EL (cell line): Measurements from ENCODE around the gene TSPAN3.
A peak's percentile ranks its signal among the peaks of the same experiment; 100 is the strongest.

Source experiments
- DNase-seq: peaks from one replicate; pipeline ENCODE4 v3.0.0-alpha.2; 2016

TSPAN3 gene

DNA sequence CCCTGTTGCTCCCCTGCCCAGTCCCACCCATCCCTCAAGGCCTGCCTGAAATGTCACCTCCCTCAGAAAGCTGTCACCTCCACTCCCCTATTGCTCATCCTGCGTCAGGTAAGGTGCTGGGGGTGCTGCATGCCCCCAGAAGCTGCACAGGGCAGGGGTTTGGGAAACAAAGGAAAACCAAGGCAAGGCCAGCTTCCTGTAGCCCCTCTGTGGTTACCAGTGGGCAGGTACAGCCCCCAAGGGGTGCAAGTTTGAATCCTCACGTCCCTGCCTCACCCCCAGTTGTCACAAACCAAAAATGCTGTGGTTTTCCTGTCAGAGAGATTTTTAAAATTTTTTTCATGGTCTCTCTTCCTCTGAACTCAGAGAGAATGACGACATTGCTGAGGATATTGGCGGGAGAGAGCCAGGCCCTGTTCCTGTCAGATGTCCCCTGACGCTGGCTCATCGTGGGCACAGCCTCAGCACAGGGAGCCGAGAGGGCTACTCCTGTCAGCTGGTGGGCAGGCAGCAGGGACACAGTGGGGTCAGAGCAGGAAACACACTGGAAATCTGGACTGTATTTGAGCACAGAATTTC lies 49.0 kb downstream of the TSPAN3 start:
- DNase-seq: peak; percentile 90

DNA sequence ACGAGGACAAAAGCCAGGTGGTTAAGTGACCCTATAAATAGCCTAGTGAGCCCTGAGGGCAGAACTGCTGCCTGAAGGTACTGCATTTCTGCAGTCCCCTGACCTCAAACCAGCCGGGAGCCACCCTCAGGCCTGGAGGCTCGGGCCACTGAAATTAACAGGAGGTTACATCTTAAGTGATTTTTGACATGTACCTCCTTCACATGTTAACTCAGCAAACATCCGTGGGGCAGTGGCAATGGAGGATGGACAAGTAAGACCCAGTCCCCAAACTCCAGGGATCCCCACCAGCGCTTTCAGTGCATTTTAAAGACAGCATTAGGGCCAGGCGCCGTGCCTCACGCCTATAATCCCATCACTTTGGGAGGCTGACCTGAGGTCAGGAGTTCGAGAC lies 49.8 kb downstream of the TSPAN3 start:
- no peak for DNase-seq

DNA sequence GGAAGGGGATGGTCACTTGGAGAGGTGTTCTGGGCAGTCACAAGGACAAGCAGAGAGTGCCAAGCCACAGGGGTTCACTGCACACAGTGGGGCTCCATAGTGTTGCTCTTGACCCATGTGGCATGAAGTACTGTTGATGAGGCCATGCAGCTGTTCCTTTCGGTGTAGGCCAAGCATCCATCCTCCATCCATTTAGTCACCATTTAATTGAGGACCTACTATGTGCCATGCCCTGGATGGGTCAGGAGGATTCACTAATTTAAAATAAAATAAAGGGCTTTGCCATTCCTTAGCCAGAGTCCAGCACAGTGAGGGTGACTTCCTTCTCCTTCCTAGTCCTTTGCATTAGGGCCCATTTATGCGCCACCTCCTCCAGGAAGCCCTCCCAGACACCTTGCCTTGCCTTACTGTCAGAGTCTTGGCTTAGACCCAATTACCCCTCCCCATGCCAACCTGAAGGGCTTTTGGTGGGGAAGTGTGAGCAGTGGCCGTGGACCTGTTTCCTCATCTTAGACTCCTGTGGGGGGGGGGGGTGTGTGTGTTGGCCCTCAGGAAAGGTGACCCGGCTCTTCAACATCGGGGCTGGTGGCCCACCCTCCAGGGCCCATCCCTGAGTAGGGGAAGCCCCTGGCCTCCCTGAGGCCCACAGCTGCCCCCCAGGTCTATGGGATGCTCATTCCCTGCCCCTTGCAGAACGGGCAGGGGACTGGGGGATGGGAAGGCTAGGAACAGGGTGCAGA lies 50.4 kb downstream of the TSPAN3 start:
- DNase-seq: no peak

DNA sequence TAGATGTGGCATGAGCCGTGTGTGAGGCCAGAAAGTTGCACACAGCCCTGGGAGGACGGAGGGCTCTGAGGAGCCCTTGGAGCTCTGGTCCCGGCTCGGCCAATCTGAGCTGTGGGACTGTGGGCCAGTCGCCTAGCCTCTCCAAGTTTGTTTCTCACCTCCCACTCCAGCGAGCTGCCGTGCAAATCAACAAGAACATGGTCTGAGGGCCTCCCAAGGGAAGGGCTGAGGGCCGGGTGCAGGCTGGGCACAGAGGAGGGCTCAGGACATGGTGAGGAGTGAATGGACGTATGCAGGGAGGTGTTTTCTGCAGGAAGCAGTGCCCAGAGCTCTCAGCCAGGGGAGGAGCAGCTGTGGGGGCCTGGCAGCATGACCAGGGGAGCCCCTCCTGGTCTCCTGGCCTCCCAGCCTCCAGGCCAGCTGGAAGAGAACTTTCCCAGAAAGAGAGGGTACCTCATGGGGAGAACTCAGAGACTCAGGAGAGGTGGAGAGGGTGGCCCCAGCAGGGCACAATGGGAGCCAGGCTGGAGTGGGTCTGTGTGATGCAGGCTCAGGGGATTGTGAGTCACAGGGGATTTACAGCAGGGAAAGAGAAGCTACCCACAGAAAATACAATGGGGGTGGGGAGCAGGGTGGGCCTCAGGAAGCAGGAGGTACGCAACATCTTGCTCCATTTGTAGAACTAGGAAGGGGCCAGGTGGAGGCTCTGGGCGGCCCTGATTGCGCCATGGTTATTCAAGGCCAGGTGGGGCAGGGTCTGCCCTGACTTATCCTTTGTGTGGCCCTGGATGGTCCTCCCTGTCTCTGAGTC lies 51.2 kb downstream of the TSPAN3 start:
- DNase-seq: peak; percentile 47

DNA sequence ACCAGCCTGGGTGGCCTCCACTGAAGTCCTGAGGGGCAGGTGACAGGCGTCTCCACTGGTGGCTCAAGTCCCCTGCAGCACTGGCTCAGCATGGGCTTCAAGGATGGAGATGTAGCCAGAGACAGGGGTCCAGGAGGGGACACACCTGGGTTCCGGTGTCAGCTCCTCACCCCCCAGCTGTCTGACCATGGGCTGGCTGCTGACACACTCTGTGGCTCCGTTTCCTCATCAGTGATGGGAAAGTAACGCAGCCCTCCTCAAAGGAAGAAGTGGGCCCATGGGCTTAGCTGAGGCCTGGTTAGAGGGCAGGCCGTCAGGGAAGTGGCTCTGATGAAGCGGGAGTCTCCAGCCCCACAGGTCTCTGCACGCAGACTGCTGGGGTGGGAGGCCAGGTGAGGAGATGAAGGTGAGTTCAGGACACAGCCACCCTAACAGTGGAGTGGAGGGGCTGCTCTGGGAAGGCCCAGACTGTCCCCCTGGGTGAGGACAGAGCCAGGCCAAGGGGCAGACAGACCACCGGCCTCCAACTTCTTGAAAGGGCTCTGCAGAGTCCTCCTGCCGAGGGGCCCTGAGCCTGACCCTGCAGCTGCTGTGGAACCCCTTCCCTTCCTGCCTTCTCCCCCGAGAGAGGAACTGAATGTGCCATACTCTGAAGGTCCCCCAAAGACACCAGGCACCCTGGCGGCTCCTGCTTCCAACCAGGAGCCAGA lies 52.0 kb downstream of the TSPAN3 start:
- no peak for DNase-seq

DNA sequence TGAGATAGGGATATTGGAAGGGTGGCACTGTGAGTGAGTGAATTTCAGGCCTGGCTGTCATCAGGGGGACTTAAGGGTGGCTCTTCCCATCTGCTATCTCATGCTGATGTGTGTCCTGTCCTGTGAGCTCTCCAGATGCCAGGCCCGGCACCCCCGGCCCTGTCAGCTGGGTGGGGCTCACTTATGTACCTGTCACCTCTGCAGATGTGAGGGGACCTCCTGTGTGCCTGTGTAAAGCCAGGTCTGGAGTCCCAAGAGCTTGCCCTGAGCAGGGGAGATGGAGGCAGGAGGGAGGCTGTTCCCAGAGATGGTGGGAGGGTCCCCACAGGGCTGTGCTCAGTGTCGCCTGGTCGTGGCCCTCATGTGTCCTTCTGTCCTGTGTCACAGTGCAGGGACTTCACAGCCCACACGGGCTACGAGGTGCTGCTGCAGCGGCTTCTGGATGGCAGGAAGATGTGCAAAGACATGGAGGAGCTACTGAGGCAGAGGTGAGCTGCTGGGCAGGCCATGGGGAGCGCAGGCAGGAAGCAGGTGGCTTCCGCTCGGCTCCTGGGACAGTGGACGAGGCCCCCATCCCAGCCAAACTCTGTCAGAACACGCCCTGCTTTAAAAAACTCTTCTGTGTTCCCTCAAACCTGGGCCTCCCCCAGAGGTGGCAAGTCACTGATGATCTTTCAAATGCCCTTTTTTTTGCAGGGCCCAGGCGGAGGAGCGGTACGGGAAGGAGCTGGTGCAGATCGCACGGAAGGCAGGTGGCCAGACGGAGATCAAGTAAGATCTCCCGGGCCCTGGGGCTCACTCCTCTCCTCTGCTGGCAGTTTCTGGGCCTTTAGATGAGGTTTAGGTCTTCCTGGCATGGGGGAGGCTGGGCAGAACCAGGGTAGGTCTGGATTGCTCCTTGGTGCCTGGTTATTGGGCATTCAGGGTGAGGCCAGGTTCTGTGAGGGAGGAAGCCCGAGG lies 52.9 kb downstream of the TSPAN3 start:
- no peak for DNase-seq

DNA sequence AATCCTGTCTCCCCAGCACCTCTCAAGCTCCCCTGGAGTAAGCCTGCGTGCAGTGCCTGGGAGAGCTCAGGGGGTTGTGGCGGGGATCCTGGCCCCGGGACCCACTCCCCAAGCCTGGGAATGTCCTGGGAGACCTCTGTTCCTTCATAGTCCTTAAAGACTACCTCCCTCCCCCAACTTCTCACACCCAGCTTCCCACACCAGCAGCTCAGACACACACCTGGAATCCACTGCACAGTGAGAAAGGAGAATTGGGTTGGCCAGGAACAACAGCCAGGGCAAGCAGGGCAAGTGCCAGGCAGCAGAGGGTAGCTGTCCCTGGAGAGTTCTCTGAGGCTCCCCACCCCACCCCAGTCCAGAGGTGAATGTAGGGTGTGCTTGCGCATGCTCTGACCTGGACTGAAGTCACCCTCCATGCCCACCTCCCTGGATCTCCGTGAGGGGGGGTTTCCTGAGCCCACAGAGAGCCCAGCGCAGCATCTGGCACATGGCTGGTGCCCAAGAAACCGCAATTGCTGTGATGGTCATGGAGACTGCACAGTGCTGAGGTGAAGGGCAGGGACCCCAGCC lies 53.7 kb downstream of the TSPAN3 start:
- no peak for DNase-seq

DNA sequence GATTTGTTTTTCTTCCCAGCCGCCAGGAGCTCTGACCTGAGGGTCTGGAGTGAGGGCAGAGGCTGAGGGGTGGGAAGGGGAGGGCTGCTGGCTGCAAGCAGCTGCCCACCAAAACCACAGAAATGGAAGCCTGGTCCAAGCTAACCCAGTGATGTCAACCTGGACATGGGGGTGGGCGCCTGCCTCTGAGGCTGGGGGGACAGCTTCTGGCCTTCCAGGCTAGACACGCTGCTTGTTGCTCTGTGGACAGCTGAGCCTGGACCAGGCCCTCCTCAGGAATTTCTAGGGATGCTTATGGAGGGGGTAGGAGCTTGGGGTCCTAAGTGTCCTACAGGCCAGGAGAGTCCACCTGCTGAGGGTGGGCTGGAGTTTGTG lies 54.6 kb downstream of the TSPAN3 start:
- DNase-seq: no peak

DNA sequence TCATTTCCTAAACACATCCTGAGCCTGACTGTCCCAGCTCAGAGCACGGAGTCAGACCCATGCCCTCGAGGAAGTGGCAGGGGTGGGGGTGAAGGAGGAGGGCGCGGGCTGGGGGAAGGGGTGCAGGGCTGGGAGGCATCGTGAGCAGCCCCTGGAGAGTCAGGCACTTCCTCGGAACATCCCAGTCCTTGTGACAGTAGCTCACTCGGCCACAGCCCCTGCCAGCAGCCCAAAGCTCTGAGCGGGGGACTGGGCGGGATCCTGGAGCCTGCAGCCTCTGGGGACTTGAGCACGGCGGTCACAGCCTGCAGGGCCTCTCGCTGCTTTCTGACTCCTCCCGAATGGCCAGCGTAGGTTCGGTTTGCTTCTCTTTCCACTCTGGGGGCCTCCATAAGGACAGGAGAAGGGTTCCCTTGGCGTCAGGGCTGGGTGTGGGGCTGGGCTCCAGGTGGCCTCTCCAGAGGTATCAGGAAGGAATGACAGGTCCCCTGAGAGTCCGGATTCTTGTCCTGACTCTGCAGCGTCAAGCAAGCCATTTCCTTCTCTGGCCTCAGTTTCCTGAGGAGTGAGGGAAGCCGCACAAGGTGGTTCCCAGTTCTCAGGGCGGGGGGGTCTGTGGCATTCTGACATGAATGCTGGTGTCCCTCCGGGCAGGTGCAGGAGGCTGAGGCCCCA lies 55.1 kb downstream of the TSPAN3 start:
- DNase-seq: no peak

DNA sequence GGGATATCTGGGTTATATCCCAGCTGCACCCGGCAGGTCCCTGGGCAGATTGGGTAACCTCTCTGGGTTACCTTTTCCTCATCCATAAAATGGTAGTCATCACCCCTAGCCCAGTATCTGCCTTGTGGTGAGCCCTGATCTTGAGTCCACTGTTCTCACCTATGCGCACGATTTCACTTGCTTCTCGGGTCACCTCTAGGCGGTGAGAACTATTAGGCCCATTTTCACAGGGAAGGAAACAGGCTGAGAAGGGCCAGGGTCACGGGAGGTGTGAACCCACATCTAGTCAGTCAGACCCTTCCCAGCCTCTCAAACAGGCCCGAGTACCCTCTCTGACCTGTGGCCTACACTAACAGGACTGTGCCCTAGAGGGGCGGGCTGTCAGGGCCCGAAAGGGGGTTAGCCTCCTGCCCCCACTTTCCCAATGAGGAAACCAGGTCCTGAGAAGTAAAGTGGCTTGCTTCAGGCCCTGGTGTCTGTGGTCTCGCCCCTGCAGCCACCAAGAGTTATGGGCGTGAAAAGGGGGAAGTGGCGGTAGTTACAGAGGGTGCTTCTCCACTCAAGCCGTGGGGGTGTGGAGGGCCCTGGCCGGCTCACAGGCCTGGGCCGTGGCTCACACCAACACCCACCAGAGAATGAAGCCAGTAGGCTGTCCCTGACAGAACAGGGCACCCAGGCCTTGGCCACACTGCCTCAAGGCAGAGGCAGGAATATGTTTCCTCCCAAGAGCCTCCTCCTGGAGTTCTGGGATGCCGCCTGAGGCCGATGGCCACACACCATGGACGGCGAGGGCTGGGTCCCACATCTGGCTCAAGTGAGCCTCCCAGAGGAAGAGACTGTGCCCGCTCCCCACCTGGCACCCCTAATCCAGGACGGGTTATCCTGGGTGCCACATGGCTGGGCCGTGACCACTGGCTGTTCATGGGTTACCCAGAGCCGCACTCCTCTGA lies 56.5 kb downstream of the TSPAN3 start:
- no peak for DNase-seq

DNA sequence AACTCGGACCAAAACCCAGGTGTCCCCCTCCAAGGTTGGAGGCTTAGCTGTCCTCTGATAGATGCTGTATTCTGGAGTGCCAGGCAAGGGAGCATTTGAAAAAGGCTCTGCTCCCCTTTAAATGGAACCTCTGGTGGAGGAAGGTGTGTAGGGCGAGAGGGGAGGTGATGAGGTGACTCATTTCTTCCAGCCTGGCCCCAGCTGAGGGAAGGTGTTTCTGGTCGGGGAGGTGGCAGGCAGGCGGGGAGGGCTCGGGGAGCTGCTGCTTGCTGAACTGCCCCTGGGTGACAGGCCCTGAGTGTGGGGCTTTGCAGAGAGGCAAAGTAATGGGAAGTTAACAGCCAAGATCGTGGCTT lies 57.2 kb downstream of the TSPAN3 start:
- no peak for DNase-seq

DNA sequence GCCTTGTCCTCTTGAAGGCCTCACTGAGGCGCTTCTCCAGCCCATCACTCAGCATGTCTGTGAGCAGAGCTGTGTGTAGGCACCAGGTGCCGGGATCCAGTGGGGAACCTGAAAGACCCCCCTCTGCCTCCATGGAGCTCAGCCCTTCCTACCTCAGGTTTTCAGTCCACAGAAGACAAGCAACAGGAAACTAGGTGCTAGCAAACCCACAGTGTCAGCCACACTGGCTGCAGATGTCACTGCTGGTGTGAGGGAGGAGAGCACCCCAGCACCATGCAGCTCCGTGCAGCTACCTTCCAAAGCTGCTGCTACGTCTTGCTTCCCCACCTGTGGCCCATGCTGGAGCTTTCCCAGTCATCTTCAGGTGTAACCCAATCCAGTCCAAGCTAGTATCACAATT lies 58.0 kb downstream of the TSPAN3 start:
- no peak for DNase-seq

DNA sequence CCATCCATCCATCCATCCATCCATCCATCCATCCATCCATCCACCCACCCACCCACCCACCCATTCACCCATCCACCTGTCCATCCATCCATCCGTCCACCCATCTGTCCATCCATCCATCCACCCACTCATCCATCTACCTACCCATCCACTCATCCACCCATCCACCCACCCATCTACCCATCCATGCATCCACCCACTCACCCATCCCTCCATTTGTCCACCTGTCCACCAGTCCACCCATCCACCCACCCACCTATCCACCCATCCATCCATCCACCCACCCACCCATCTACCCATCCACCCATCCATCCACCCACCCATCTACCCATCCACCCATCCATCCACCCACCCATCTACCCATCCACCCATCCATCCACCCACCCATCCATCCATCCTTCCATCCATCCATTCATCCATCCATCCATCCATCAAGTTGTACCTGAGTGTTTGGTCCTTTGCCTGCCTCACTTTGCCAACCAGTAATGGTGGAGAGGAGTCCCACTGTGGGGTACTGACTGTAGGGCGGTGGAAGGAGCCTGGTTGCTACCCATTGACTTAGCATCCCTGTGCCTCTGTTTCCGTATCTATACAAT lies 58.7 kb downstream of the TSPAN3 start:
- no peak for DNase-seq

DNA sequence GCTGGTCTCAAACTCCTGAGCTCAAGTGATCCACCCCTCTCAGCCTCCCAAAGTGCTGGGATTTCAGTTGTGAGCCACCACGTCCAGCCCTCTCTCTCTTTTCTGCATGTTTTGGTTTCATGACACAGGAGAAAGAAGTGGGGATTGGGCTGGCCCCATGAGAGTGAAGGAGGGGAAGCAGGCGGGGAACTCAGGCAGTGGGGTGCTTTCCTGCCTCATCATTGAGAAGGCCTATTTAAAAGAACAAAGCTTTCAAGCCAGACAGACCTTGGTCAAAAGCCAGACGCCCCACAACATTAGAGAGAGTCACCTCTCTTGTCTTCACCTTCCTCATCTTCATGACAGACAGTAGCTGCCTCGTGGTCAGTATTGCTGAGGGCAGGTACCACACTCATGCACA lies 60.1 kb downstream of the TSPAN3 start:
- DNase-seq: no peak

DNA sequence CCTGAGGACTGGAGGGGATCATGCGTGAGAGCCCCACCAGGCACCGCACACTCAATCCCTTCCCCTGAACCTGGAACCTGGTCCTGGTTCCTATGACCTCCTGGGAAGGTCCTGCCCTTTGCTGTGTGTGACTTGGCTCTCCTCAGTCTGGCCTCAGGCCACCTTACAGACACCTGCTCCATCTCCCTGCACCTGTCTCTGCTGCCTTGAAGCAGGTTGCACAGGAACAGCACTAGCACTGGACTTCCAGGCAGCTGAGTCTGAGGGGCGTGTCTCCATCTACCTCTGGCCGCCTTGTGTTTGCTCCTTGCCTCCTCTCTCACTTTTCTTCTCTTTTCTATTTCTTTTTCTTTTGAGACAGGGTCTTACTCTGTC lies 60.6 kb downstream of the TSPAN3 start:
- DNase-seq: no peak

DNA sequence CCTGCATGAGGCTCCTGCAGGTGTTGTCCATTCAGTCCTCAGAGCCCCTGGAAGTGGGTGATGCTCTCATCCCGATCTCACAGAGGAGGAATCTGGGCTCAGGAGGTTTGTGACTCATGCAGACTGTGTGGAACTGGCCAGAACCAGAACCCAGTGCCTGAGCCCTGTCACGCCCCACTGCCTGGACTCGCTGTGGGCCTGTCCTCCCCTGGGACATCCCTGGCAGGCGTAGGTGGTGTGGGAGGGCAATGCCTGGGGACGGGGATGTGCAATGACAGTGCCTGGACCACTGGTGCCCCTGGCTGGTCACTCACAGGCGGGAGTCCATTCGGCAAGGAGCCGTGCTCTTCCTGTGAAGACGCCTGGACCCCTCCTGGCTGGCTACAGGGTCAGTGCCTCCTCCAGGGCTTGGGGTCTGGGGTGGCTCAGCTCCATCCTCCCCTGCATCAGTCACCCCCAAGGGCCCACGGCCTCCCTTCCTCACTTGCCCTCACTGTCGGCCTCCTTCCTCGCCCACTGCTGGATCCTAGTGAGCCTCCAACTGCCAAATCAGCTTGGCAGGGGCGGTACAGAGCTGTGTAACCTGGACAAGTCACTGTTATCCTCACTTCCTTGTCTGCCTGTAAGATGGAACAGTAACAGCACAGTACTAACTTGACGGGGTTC lies 61.1 kb downstream of the TSPAN3 start:
- no peak for DNase-seq

DNA sequence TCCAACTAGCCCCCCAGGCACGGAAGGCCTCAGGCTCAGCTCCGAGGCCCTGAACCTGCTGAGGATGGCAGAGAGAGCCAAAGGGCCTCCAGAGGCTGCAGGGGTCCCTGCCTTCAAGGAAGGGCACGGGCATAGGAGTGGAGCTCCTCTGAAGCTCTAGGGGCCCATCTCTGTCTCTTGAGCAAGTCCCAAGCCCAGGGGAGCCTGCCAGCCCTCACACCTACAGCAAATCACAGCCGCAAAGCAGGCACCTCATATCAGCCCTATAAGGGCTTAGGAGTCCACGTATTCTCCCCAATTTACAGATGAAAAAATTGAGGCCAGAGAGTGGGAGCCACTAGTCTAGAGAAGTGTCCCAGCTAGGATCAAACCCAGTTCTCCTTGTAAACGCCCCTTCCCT lies 61.7 kb downstream of the TSPAN3 start:
- no peak for DNase-seq

DNA sequence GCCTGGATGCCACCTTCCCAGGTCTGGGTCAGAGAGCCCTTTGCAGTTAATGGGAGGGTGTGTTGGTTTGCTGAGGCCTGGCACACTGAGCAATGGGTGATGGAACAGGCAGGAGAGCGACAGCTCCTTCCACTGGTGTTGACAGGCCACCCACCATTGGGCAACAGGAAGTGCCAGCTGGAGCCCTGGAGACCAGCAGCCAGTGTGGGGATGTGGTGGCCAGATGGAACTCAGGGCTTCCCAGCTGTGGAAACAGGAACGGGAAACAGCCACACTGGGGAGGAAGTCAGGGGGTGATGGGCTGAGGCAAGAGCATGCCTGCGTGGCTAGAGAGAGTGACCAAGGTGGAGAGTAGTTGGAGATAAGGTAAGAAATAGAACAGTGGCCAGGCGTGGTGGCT lies 66.7 kb downstream of the TSPAN3 start:
- DNase-seq: peak; percentile 15
